NCI-H226 (cell line): ENCODE measurements around the gene AMPH.
"Not testable (repeated sequence)": the region's sequence is repeated elsewhere in the genome, so short reads cannot be mapped to it uniquely, and the experiment has no call there.

Source experiments
- DNase-seq: peaks from one replicate; pipeline ENCODE4 v3.0.0-alpha.2; 2015

The AMPH gene

GRCh38 chr7:38344741-38345140, 286.4 kb downstream of the AMPH start:
- DNase-seq = not testable (repeated sequence)

- DNase-seq = not testable (repeated sequence)
Observed at GRCh38 chr7:38342135-38342534, 289.0 kb downstream of the AMPH start.

GRCh38 chr7:38341172-38341705, 289.9 kb downstream of the AMPH start:
- peak; percentile 75 for DNase-seq

DNA sequence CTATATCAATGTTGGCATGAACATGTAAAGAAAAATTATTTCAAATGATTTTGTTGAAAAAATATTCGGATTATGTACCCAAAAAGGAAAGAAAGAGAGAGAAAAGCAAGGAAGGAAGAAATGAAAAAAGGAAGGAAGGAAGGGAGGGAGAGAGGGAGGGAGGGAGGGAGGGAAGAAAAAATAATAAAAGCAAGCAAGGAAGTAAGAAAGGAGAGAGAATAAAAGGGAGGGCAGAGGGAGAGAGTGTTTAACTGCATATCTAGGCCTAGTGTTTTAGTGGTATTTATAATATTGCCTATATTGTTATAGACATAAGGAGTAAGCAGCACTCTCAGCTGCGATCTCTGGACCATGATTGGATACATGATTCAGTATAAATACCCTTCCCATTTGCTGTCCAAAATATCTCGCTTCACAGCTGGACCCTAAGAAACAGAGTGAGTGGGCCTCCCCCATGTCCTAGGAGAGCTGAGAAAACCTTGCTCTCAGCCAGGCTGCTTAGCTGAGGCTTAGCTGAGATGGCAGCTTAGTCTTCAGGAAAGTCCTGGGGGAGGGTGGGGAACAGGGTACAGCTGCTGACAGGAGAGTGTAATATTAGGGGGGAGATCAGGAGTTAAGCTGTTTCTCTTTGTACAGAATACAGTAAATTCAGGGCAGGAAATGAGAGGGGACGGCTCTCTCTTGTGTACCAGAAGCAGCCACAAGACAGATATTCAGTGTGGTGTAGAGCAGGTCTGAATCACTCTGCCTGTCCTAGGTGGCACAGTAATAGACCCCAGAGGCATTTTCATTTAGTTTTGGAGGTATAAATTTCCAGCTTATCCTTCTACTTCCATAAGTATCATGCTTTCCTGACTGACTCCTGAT, 291.0 kb downstream of the AMPH start:
- DNase-seq = no peak

GRCh38 chr7:38336148-38336515, 295.0 kb downstream of the AMPH start:
- DNase-seq = not testable (repeated sequence)

DNA sequence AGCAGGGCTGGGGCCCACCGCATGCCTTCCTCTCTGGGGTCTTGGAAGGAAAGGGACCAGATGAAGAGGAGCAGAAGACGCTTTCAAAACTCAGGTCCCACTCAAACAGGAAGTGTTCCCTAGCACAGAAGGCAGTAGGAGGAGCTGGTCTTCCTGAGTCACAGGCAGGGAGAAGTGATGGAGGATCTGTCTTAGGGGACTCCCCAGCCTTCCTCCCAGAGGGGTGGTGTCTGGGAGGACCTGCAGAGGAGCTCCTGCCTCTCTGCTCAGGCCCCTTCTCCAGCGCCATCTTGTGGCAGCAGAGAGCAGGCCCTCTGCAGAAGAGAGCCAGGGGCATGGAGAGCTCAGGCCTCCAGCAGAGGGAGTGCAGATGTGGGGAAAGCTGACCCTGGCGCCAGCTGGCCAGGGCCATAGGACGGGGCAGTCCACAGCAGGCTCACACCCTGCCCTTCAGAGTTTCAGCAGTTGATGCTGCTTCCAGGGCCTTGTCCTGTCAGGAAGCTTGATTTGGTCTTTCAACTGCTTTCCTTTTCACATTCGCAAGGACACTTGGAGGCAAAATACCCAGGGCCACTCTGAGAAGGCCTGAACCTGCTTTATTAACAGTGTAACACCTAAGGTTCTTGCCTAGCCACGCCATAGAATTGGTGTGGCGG, 295.6 kb downstream of the AMPH start:
- peak; percentile 98 for DNase-seq

GRCh38 chr7:38335128-38335491, 296.1 kb downstream of the AMPH start:
- no peak for DNase-seq

GRCh38 chr7:38334163-38334562, 297.0 kb downstream of the AMPH start:
- DNase-seq = no peak
